Astrocyte (in vitro differentiated cells and primary cell): ENCODE measurements around the gene CNOT10. TPM values are rescaled to one million over a fixed set of nuclear protein-coding genes. Genes with fewer than 3 reads are reported as not detected.

ENCODE experiments used
- DNase-seq: peaks from one replicate; pipeline ENCODE4 v3.0.0-alpha.2; 2010; ENCODE audit warnings: low read depth
- FAIRE-seq: peaks from 2 replicates; lab custom pipeline; 2011; peaks lifted over from hg19 to GRCh38; lab: Jason Lieb, UNC
- H2AFZ ChIP-seq: 2 replicates; pipeline ENCODE4 v1.6.0; 2012; ENCODE audit warnings: low read depth, low read length, inconsistent platforms
- H3K27ac ChIP-seq: 2 replicates; pipeline ENCODE4 v1.5.1; 2011; ENCODE audit warnings: low read depth, low read length, inconsistent platforms
- H3K27me3 ChIP-seq: 2 replicates; pipeline ENCODE4 v1.6.0; 2011; ENCODE audit warnings: low read length, inconsistent platforms; ENCODE audit not compliant: insufficient read depth
- H3K36me3 ChIP-seq: 2 replicates; pipeline ENCODE4 v1.5.1; 2011; ENCODE audit warnings: low read length, inconsistent platforms; ENCODE audit not compliant: insufficient read depth
- H3K4me1 ChIP-seq: 2 replicates; pipeline ENCODE4 v1.5.1; 2011; ENCODE audit warnings: low read length, inconsistent platforms; ENCODE audit not compliant: insufficient read depth
- H3K4me2 ChIP-seq: 2 replicates; pipeline ENCODE4 v1.6.0; 2012; ENCODE audit warnings: low read length, inconsistent platforms
- H3K4me3 ChIP-seq: 2 replicates; pipeline ENCODE4 v1.5.1; 2011; ENCODE audit warnings: low read depth, mild to moderate bottlenecking, low read length, inconsistent platforms; ENCODE audit not compliant: insufficient read depth
- H3K79me2 ChIP-seq: 2 replicates; pipeline ENCODE4 v1.6.0; 2012; ENCODE audit warnings: mild to moderate bottlenecking, low read length, inconsistent platforms; ENCODE audit not compliant: insufficient read depth
- H3K9ac ChIP-seq: 2 replicates; pipeline ENCODE4 v1.6.0; 2012; ENCODE audit warnings: mild to moderate bottlenecking, low read length, inconsistent platforms
- H3K9me3 ChIP-seq: 2 replicates; pipeline ENCODE4 v1.5.1; 2012; ENCODE audit warnings: low read depth, mild to moderate bottlenecking, low read length, inconsistent platforms; ENCODE audit not compliant: insufficient read depth
- H4K20me1 ChIP-seq: 2 replicates; pipeline ENCODE4 v1.6.0; 2012; ENCODE audit warnings: low read length, inconsistent platforms; ENCODE audit not compliant: insufficient read depth
- H3K27ac Mint-ChIP-seq: one replicate; pipeline ENCODE4 v1.8.0; 2021; ENCODE audit warnings: mild to moderate bottlenecking, mixed read lengths; ENCODE audit not compliant: unreplicated experiment
- H3K27me3 Mint-ChIP-seq: one replicate; pipeline ENCODE4 v1.8.0; 2021; ENCODE audit warnings: low read depth, mixed read lengths; ENCODE audit not compliant: unreplicated experiment
- H3K36me3 Mint-ChIP-seq: one replicate; pipeline ENCODE4 v1.8.0; 2021; ENCODE audit warnings: low read depth, mixed read lengths; ENCODE audit not compliant: unreplicated experiment
- H3K4me1 Mint-ChIP-seq: one replicate; pipeline ENCODE4 v1.8.0; 2021; ENCODE audit warnings: low read depth, mixed read lengths; ENCODE audit not compliant: unreplicated experiment
- H3K4me3 Mint-ChIP-seq: one replicate; pipeline ENCODE4 v1.8.0; 2021; ENCODE audit warnings: mild to moderate bottlenecking, moderate library complexity, mixed read lengths; ENCODE audit not compliant: unreplicated experiment
- H3K9me3 Mint-ChIP-seq: one replicate; pipeline ENCODE4 v1.8.0; 2021; ENCODE audit warnings: mild to moderate bottlenecking, mixed read lengths; ENCODE audit not compliant: unreplicated experiment
- EZH2 ChIP-seq: IDR thresholded peaks from 2 replicates; pipeline ENCODE4 v1.6.1; 2012; ENCODE audit warnings: mild to moderate bottlenecking, low read length, inconsistent platforms; ENCODE audit not compliant: insufficient read depth
- total RNA-seq: library from RNA; stranded (reverse); gene quantifications from 2 replicates; pipeline ENCODE4 v1.2.1, GENCODE V29; 2021
- TF ChIP-seq, protein P1 (sequence below): IDR thresholded peaks from 2 replicates; pipeline ENCODE4 v1.5.1; 2011; ENCODE audit warnings: low read depth, mild to moderate bottlenecking, inconsistent platforms, low read length, moderate library complexity; ENCODE audit not compliant: insufficient read depth

The CNOT10 gene
- total RNA-seq, 1 donor from 2014 or later, result 26.2 TPM

DNA sequence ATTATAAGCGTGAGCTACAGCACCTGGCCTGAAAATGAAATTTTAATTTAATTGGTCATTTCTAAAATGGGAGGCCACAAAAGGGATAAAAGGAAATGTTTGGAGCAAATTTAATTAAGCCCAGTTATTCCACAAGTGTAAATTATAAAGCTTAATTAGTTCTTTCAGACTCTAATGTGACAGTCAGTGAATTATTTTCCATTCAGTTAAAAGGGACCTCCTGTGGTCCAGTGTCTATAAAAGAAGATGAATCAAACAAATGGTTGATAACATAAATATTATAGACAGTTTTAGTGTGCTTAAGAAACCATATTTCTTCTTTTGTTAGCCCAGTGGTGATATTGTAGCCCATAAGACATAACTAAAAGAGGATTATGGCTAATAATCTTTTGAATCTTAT, 66.4 kb downstream of the CNOT10 start:
- no peaks in the 10 kb centered on the region for H3K9me3 Mint-ChIP-seq
- Histone ChIP-seq H3K36me3 (peaks cover 3% of the 10 kb centered on the region), H3K4me3 (no peak overlapping the region), H3K4me2 (no peak overlapping the region), H3K9ac (no peak overlapping the region), H3K27ac (no peak overlapping the region), H3K9me3 (no peaks in the 10 kb centered on the region), H2AFZ (no peak overlapping the region), H3K27me3 (no peaks in the 10 kb centered on the region), H3K4me1 (no peaks in the 10 kb centered on the region), H4K20me1 (no peaks in the 10 kb centered on the region), H3K79me2 (no peaks in the 10 kb centered on the region)
- TF ChIP-seq EZH2, result no peak
- TF ChIP-seq, protein P1, sequence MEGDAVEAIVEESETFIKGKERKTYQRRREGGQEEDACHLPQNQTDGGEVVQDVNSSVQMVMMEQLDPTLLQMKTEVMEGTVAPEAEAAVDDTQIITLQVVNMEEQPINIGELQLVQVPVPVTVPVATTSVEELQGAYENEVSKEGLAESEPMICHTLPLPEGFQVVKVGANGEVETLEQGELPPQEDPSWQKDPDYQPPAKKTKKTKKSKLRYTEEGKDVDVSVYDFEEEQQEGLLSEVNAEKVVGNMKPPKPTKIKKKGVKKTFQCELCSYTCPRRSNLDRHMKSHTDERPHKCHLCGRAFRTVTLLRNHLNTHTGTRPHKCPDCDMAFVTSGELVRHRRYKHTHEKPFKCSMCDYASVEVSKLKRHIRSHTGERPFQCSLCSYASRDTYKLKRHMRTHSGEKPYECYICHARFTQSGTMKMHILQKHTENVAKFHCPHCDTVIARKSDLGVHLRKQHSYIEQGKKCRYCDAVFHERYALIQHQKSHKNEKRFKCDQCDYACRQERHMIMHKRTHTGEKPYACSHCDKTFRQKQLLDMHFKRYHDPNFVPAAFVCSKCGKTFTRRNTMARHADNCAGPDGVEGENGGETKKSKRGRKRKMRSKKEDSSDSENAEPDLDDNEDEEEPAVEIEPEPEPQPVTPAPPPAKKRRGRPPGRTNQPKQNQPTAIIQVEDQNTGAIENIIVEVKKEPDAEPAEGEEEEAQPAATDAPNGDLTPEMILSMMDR, result no peak
- no peak overlapping the region for H3K27ac Mint-ChIP-seq
- H3K4me1 Mint-ChIP-seq, result no peaks in the 10 kb centered on the region
- peaks cover 7% of the 10 kb centered on the region for H3K36me3 Mint-ChIP-seq
- DNase-seq (no peak), FAIRE-seq (no peak)
- H3K27me3 Mint-ChIP-seq, result no peaks in the 10 kb centered on the region
- H3K4me3 Mint-ChIP-seq, result no peak overlapping the region

DNA sequence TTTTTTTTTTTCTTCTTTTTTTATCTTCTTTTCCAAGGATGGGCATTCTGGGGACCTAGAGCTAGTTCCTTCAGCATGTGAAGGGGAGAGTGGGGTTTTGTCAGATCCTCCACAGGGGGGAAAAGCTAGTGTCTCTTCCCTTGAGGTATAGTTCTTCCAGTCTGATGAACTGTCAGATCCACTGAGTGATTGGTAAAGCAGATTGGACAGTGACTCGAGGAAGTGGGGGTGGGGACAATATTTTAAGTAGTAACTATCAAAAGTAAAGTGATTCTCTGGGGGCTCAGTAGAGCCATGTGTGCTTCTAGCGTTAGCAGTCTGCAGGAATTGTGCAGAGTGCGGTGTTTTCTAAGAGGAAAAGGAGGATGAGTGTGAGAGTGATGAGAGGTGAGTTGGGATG, 70.8 kb downstream of the CNOT10 start:
- Histone ChIP-seq H2AFZ (no peak overlapping the region), H3K27me3 (no peaks in the 10 kb centered on the region), H3K9me3 (no peaks in the 10 kb centered on the region), H3K4me1 (no peaks in the 10 kb centered on the region), H3K9ac (no peak overlapping the region), H4K20me1 (no peaks in the 10 kb centered on the region), H3K36me3 (peaks cover 3% of the 10 kb centered on the region), H3K4me2 (no peak overlapping the region), H3K79me2 (no peaks in the 10 kb centered on the region), H3K4me3 (no peak overlapping the region), H3K27ac (no peak overlapping the region)
- DNase-seq (no peak), FAIRE-seq (no peak)
- Mint-ChIP-seq H3K27ac (no peak overlapping the region), H3K27me3 (no peaks in the 10 kb centered on the region), H3K9me3 (no peaks in the 10 kb centered on the region), H3K4me1 (peaks cover 15% of the 10 kb centered on the region), H3K36me3 (peaks cover 8% of the 10 kb centered on the region), H3K4me3 (no peak overlapping the region)
- TF ChIP-seq EZH2, result no peak
- TF ChIP-seq, protein P1, result no peak

DNA sequence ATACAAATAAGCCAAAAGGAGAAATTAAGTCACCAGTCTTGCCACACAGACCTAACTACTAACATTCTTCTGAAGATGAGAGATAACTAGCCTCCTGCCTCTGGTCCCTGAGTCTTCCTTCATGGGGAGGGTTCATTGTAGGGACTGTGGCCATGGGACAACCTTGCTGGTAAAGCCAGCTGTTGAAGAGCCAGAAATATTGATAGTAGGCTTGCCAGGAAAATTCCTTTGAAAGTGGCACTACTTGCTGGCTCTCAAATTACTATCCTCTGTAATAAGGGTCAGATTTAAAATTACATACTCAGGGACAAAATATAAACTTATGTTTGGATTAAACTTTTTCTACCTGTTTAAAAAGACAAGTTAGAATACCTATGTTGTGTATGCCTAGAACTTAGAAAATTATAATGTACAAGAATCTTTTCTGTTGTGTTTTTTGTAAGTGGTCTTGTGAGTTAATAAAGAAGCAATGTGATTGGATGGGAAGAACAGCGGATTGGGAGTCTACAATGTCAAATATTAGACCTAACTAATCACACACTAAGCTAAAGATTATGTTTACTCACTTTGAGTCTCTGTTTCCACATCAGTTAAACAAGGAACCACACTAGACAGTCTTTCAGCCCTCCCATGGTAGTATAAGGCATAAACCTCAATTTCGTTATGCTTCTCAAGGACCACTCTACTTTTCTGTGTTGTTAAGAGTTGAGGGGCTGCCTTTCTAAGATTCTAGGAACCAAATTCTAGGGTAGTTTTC, 72.8 kb downstream of the CNOT10 start:
- no peaks in the 10 kb centered on the region for H3K27me3 ChIP-seq
- Mint-ChIP-seq H3K27me3 (no peaks in the 10 kb centered on the region), H3K27ac (no peak overlapping the region), H3K9me3 (no peaks in the 10 kb centered on the region), H3K4me3 (no peak overlapping the region), H3K36me3 (peaks cover 9% of the 10 kb centered on the region), H3K4me1 (peaks cover 15% of the 10 kb centered on the region)
- no peak for TF ChIP-seq EZH2
- TF ChIP-seq, protein P1, result no peak
- no peaks in the 10 kb centered on the region for H3K79me2 ChIP-seq
- H3K9me3 ChIP-seq, result no peaks in the 10 kb centered on the region
- H3K9ac ChIP-seq, result no peak overlapping the region
- FAIRE-seq (no peak), DNase-seq (no peak)
- H4K20me1 ChIP-seq, result no peaks in the 10 kb centered on the region
- H3K36me3 ChIP-seq, result peaks cover 3% of the 10 kb centered on the region
- H2AFZ ChIP-seq, result no peak overlapping the region
- H3K4me1 ChIP-seq, result no peaks in the 10 kb centered on the region
- H3K4me3 ChIP-seq, result no peak overlapping the region
- no peak overlapping the region for H3K4me2 ChIP-seq
- H3K27ac ChIP-seq, result no peak overlapping the region
